Kidney (tissue), 14 donors: ENCODE data around the gene DSG2. TPM values are rescaled to one million over a fixed set of nuclear protein-coding genes. Genes with fewer than 3 reads are reported as not detected.
A peak's percentile ranks its signal among the peaks of the same experiment; 100 is the strongest.

Source experiments
- DNase-seq, 5 donors: peaks; one replicate each; pipeline ENCODE4 v3.0.0-alpha.2; 2013 to 2020
- FAIRE-seq: peaks from 2 replicates; lab custom pipeline; 2012; peaks lifted over from hg19 to GRCh38; lab: Jason Lieb, UNC
- H3K27ac ChIP-seq, 2 donors: one replicate each; pipeline ENCODE4 v1.7.0; 2013; ENCODE audit warnings: low read depth in 2 of 2, low read length in 2 of 2, inconsistent platforms in 1 of 2
- H3K27me3 ChIP-seq: one replicate; pipeline ENCODE4 v1.7.1; 2013; ENCODE audit warnings: low read length, inconsistent platforms; ENCODE audit not compliant: control insufficient read depth, insufficient read depth
- H3K36me3 ChIP-seq, 3 donors: one replicate each; pipeline versions ENCODE4 v1.7.0 to v1.7.1; 2013; ENCODE audit warnings: low read length in 3 of 3, control low read depth in 1 of 3, inconsistent platforms in 1 of 3; ENCODE audit not compliant: insufficient read depth in 3 of 3, control insufficient read depth in 2 of 3
- H3K4me1 ChIP-seq, 3 donors: one replicate each; pipeline versions ENCODE4 v1.7.0 to v1.7.1; 2013; ENCODE audit warnings: low read length in 3 of 3, inconsistent platforms in 1 of 3, low read depth in 1 of 3; ENCODE audit not compliant: control insufficient read depth in 2 of 3, insufficient read depth in 2 of 3
- H3K4me3 ChIP-seq, 3 donors: one replicate each; pipeline versions ENCODE4 v1.7.0 to v1.8.1; 2013; ENCODE audit warnings: low read length in 3 of 3, control low read depth in 1 of 3, inconsistent platforms in 1 of 3
- H3K9ac ChIP-seq, 3 donors: one replicate each; pipeline versions ENCODE4 v1.7.0 to v1.7.1; 2013; ENCODE audit warnings: low read length in 3 of 3, control low read depth in 1 of 3, inconsistent platforms in 1 of 3
- H3K9me3 ChIP-seq, 3 donors: one replicate each; pipeline versions ENCODE4 v1.7.0 to v1.7.1; 2013; ENCODE audit warnings: low read length in 3 of 3, control low read depth in 1 of 3, inconsistent platforms in 1 of 3; ENCODE audit not compliant: control insufficient read depth in 2 of 3, insufficient read depth in 1 of 3
- intact Hi-C: fragments of 100-400 bp; cut with DNase I; formaldehyde crosslinking; loops from one replicate; pipeline ENCODE4 v1.11.1; 2022
- polyA plus RNA-seq: library from polyadenylated mRNA; stranded (reverse); fragments of 350-450 nt; fragmentation: Illumina TruSeq; extraction: RNeasy Lipid Tissue Mini Kit (QIAGEN cat#74804); gene quantifications from one replicate; pipeline ENCODE4 v1.2.3, GENCODE V29; 2014; ENCODE audit warnings: low read depth, low replicate concordance; ENCODE audit not compliant: insufficient read depth
- total RNA-seq: library from RNA; stranded (reverse); fragmentation: NEBNext Ultra II Directional; extraction: Animal tissue kit (Norgen Biotek cat#: 25700); gene quantifications from one replicate; pipeline ENCODE4 v1.2.1, GENCODE V29; 2021
- TF ChIP-seq, protein P1 (sequence below): IDR thresholded peaks from 3 replicates; pipeline ENCODE4 v1.5.1; 2012; ENCODE audit warnings: mild to moderate bottlenecking, moderate library complexity, borderline replicate concordance; ENCODE audit not compliant: insufficient read depth; ENCODE audit errors: extremely low read depth
- donor health status: control.
- donor health status: control.
- donor health status: control.
- donor health status: control.
- donor health status: control.
- donor health status: DM: yes; HTN: yes; CAD: no.
- donor health status: Normal renal cell carcinoma (clear cell type).

The DSG2 gene
- total and polyA plus RNA-seq, 2 donors from 2014 or later, result 20.5 to 63.0 TPM

DNA sequence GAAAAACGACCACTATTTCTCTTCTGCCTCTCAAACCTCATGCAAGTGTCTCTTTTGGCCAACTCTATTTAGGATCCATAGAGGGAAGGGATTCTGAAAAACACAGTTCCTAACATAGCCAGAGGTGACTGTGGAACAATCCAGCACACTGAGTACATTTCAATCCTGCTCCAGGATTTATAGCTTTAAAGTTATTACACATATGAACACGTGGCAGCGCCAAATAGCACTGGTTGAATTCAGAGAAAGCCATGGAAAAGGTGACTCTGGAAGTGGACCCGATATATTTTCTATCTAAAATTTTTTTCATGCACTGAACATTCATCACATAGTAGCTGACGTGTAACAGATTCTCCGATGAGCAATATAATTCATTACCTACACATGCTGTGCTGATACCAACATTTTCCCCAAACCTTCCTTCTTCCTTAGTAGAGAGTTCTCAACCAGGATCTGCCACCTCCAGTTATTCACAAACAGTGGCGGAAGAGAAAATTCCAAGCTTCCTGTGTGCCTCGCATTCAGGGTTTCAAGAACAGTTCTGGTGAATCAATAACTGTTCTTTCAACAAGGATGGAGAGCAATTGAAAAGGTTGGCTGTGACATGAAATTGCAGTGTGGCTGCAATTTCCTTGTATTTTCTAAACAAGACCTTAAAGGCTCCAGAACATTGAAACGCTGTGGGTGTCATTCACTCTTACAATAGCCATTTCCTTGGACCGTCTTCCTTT lies 68.0 kb downstream of the DSG2 start:
- H3K27ac ChIP-seq, result peak overlapping the region in 1 of 2 donors; percentile 7
- FAIRE-seq, result no peak
- no peak overlapping the region for H3K9ac ChIP-seq
- H3K27me3 ChIP-seq, result no peaks in the 10 kb centered on the region
- no peak for DNase-seq
- no peaks in the 10 kb centered on the region for H3K36me3 ChIP-seq
- intact Hi-C loops, result no loop called here
- H3K4me3 ChIP-seq, result no peak overlapping the region
- H3K9me3 ChIP-seq, result no peaks in the 10 kb centered on the region
- TF ChIP-seq, protein P1, sequence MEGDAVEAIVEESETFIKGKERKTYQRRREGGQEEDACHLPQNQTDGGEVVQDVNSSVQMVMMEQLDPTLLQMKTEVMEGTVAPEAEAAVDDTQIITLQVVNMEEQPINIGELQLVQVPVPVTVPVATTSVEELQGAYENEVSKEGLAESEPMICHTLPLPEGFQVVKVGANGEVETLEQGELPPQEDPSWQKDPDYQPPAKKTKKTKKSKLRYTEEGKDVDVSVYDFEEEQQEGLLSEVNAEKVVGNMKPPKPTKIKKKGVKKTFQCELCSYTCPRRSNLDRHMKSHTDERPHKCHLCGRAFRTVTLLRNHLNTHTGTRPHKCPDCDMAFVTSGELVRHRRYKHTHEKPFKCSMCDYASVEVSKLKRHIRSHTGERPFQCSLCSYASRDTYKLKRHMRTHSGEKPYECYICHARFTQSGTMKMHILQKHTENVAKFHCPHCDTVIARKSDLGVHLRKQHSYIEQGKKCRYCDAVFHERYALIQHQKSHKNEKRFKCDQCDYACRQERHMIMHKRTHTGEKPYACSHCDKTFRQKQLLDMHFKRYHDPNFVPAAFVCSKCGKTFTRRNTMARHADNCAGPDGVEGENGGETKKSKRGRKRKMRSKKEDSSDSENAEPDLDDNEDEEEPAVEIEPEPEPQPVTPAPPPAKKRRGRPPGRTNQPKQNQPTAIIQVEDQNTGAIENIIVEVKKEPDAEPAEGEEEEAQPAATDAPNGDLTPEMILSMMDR, result no peak
- H3K4me1 ChIP-seq, result peaks cover 0 to 28% (median 3%) of the 10 kb centered on the region in 3 donors

DNA sequence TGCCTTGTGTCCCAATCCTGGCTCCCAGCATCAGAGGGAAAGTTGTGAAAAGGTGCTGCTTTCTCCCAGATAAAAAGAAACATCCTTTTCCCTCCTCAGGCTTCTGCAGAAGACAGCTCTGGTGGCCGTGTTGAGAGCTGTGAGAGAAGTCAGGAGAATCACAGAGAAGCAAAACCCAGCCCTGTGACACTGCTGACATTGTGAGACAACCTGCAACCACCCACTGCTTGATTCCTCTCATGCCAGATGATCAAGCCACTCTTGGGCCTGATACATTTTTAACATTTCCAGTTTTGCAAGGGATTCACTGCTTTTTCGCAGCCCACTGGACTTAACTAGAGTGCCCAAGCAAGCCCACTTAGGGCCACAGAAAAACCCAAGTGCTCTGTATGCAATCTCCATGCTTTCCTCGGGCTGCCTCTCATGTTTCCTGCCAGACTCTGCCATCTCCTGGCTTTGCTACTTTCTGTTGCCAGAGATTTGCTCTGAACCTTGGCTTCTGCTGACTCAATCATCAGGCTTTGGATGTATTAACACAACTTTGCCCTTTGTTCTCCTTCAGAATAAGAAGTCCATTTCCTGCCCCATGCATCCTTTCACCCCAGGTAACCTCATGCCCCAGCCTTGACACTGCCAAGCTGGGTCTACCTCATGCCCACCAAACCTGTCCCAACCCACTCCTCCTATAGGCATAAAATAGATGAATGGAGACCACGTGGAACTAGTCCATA lies 68.8 kb downstream of the DSG2 start:
- no peak for FAIRE-seq
- no peaks in the 10 kb centered on the region for H3K9me3 ChIP-seq
- DNase-seq, result no peak
- TF ChIP-seq, protein P1, result no peak
- peak overlapping the region in 1 of 2 donors; percentile 7 for H3K27ac ChIP-seq
- H3K27me3 ChIP-seq, result no peaks in the 10 kb centered on the region
- H3K36me3 ChIP-seq, result no peaks in the 10 kb centered on the region
- H3K4me1 ChIP-seq, result peaks cover 0 to 28% (median 3%) of the 10 kb centered on the region in 3 donors
- no peak overlapping the region for H3K4me3 ChIP-seq
- intact Hi-C loops, result no loop called here
- H3K9ac ChIP-seq, result no peak overlapping the region

DNA sequence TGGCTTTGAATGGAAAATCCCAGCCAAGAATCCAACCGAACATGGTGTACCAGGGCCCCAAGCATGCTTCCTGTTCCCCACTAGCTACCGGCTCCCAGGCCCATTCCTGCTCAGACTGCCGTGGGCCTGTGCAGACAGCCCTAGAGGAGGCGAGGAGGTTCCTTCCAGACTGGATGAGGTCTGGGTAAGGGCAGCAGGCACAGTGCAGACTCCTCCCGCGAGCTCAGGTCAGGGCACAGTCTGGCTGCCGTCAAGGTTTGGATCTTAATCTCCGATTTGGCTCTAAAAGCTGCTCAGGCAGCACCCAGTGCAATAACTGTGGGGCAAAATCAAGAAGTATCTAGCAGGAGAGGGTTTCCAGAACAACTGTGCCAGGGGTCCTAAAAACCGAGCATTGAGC lies 74.4 kb downstream of the DSG2 start:
- H3K9me3 ChIP-seq, result no peaks in the 10 kb centered on the region

More for the DNA sequence above, 74.4 kb downstream of the DSG2 start:
- H3K27ac ChIP-seq, result no peak overlapping the region
- no peaks in the 10 kb centered on the region for H3K36me3 ChIP-seq
- DNase-seq, result no peak
- H3K9ac ChIP-seq, result no peak overlapping the region
- no peaks in the 10 kb centered on the region for H3K27me3 ChIP-seq
- intact Hi-C loops, result no loop called here
- TF ChIP-seq, protein P1, result no peak
- no peak overlapping the region for H3K4me3 ChIP-seq
- FAIRE-seq, result no peak
- H3K4me1 ChIP-seq, result peaks cover 0 to 6% (median 0%) of the 10 kb centered on the region in 3 donors
